Measurements from ENCODE around the gene PDE8B.

The PDE8B gene

GRCh38 chr5:77409870-77410621 lies 199.6 kb downstream of the PDE8B start:
- no peak for DNase-seq

- DNase-seq: no peak
Observed at GRCh38 chr5:77413049-77413448, 202.6 kb downstream of the PDE8B start.

GRCh38 chr5:77418162-77418561 lies 207.7 kb downstream of the PDE8B start:
- no peak for DNase-seq

GRCh38 chr5:77418601-77419581 lies 208.4 kb downstream of the PDE8B start:
- no peak for DNase-seq

GRCh38 chr5:77419644-77420582 lies 209.4 kb downstream of the PDE8B start:
- no peak for DNase-seq

- no peak for DNase-seq
Observed at GRCh38 chr5:77420940-77421339, 210.5 kb downstream of the PDE8B start.

- DNase-seq: no peak
Observed at GRCh38 chr5:77423022-77423750, 212.7 kb downstream of the PDE8B start.

- no peak for DNase-seq
Observed at GRCh38 chr5:77424921-77425320, 214.4 kb downstream of the PDE8B start.

- DNase-seq: no peak
Observed at GRCh38 chr5:77425420-77425819, 214.9 kb downstream of the PDE8B start.

- DNase-seq: no peak
Observed at GRCh38 chr5:77425998-77426659, 215.6 kb downstream of the PDE8B start.

GRCh38 chr5:77426670-77427069 lies 216.2 kb downstream of the PDE8B start:
- DNase-seq: no peak

- no peak for DNase-seq
Observed at GRCh38 chr5:77427998-77428397, 217.5 kb downstream of the PDE8B start.

GRCh38 chr5:77428526-77428925 lies 218.0 kb downstream of the PDE8B start:
- DNase-seq: no peak

- no peak for DNase-seq
Observed at GRCh38 chr5:77430726-77431125, 220.2 kb downstream of the PDE8B start.

- no peak for DNase-seq
Observed at GRCh38 chr5:77431286-77431685, 220.8 kb downstream of the PDE8B start.

GRCh38 chr5:77431719-77432118 lies 221.2 kb downstream of the PDE8B start:
- no peak for DNase-seq

- no peak for DNase-seq
Observed at GRCh38 chr5:77437194-77437593, 226.7 kb downstream of the PDE8B start.

GRCh38 chr5:77438071-77438470 lies 227.6 kb downstream of the PDE8B start:
- DNase-seq: no peak

GRCh38 chr5:77443670-77444069 lies 233.2 kb downstream of the PDE8B start:
- no peak for DNase-seq

- DNase-seq: no peak
Observed at GRCh38 chr5:77444356-77444755, 233.9 kb downstream of the PDE8B start.

- no peak for DNase-seq
Observed at GRCh38 chr5:77448831-77449230, 238.4 kb downstream of the PDE8B start.

All from effector CD8-positive, alpha-beta T cell (primary cell).